H1 (cell line): ENCODE results near the gene RAPGEF1. TPM values are rescaled to one million over a fixed set of nuclear protein-coding genes. Genes with fewer than 3 reads are reported as not detected.
A peak's percentile ranks its signal among the peaks of the same experiment; 100 is the strongest.

Experiments
- CTCF ChIA-PET: fragments of 300-600 bp; sonication (Branson Sonifier 250); formaldehyde crosslinking; loops from one replicate; lab custom pipeline; 2021; ENCODE audit not compliant: partially characterized antibody; lab: Charles Lee
- POLR2A ChIA-PET: fragments of 300-600 bp; sonication (Branson Sonifier 250); formaldehyde crosslinking; loops from one replicate; lab custom pipeline; 2021; ENCODE audit warnings: inconsistent platforms; ENCODE audit not compliant: partially characterized antibody; lab: Charles Lee
- DNase-seq, 2 experiments: peaks; one replicate each; pipeline versions ENCODE4 v3.0.0 to v3.0.0-alpha.2; 2010 to 2022; ENCODE audit warnings: low spot score in 2 of 2, low read depth in 1 of 2, mixed read lengths in 1 of 2
- FAIRE-seq: peaks from 2 replicates; lab custom pipeline; 2011; peaks lifted over from hg19 to GRCh38; lab: Jason Lieb, UNC
- H2AFZ ChIP-seq: 2 replicates; pipeline ENCODE4 v1.8.1; 2012; ENCODE audit warnings: low read length, inconsistent platforms
- H2AK5ac ChIP-seq: 2 replicates; pipeline ENCODE4 v1.6.1; 2013; ENCODE audit warnings: low read depth, low read length
- H2BK120ac ChIP-seq: replicated peaks from 2 replicates; pipeline ENCODE3; 2013; ENCODE audit warnings: low read depth, low read length, inconsistent platforms
- H2BK12ac ChIP-seq: 2 replicates; pipeline ENCODE4 v1.6.1; 2013; ENCODE audit warnings: low read depth, low read length
- H2BK15ac ChIP-seq: 2 replicates; pipeline ENCODE4 v1.6.1; 2013; ENCODE audit warnings: low read length
- H2BK20ac ChIP-seq: 2 replicates; pipeline ENCODE4 v1.6.1; 2013; ENCODE audit warnings: low read length
- H2BK5ac ChIP-seq: 2 replicates; pipeline ENCODE4 v1.6.1; 2013; ENCODE audit warnings: low read depth, low read length
- H3K14ac ChIP-seq: 2 replicates; pipeline ENCODE4 v1.6.1; 2013; ENCODE audit warnings: inconsistent platforms; ENCODE audit not compliant: insufficient read length
- H3K18ac ChIP-seq: 2 replicates; pipeline ENCODE4 v1.6.1; 2013; ENCODE audit warnings: low read length; ENCODE audit errors: extremely low read depth
- H3K23ac ChIP-seq: 2 replicates; pipeline ENCODE4 v1.6.1; 2013; ENCODE audit warnings: inconsistent platforms; ENCODE audit not compliant: insufficient read length
- H3K23me2 ChIP-seq: 2 replicates; pipeline ENCODE4 v1.6.1; 2013; ENCODE audit warnings: low read depth, low read length
- H3K27ac ChIP-seq: 2 replicates; pipeline ENCODE4 v1.6.1; 2011; ENCODE audit warnings: low read depth, low read length, inconsistent platforms
- H3K27me3 ChIP-seq, 4 experiments: replicated peaks in 1 of 4; 1 replicate in 1 of 4; 2 replicates in 3 of 4; pipeline versions ENCODE4 v1.6.1 to v1.8.1; 2011 to 2013; ENCODE audit warnings: low read length in 3 of 4, mild to moderate bottlenecking in 3 of 4, inconsistent platforms in 2 of 4, mixed read lengths in 2 of 4, moderate library complexity in 1 of 4; ENCODE audit not compliant: control insufficient read depth in 3 of 4, insufficient read depth in 3 of 4; ENCODE audit errors: extremely low read depth in 1 of 4
- H3K36me3 ChIP-seq, 4 experiments: 2 replicates each; pipeline versions ENCODE4 v1.6.1 to v1.8.1; 2011 to 2013; ENCODE audit warnings: mild to moderate bottlenecking in 4 of 4, low read length in 3 of 4, moderate library complexity in 2 of 4, control low read depth in 1 of 4, inconsistent platforms in 1 of 4; ENCODE audit not compliant: insufficient read depth in 4 of 4, control insufficient read depth in 2 of 4
- H3K4ac ChIP-seq: replicated peaks from 2 replicates; pipeline ENCODE3; 2013; ENCODE audit warnings: low read length, low read depth, mixed read lengths, inconsistent platforms; ENCODE audit not compliant: insufficient read length
- H3K4me1 ChIP-seq, 4 experiments: replicated peaks in 1 of 4; 1 replicate in 1 of 4; 2 replicates in 3 of 4; pipeline versions ENCODE4 v1.6.1 to v1.8.1; 2011 to 2013; ENCODE audit warnings: low read length in 3 of 4, inconsistent platforms in 2 of 4, mixed read lengths in 1 of 4; ENCODE audit not compliant: insufficient read depth in 4 of 4, control insufficient read depth in 3 of 4
- H3K4me2 ChIP-seq, 2 experiments: 2 replicates each; pipeline versions ENCODE4 v1.6.1 to v1.8.1; 2011 to 2013; ENCODE audit warnings: low read depth in 2 of 2, low read length in 2 of 2, control low read depth in 1 of 2, inconsistent platforms in 1 of 2, mild to moderate bottlenecking in 1 of 2; ENCODE audit not compliant: insufficient read depth in 1 of 2
- H3K4me3 ChIP-seq, 4 experiments: fragments of 200-600, 300-600 bp in 1 of 4; sonication (generic), shearing (Covaris generic), sonication (Bioruptor Twin) in 1 of 4; 2 replicates each; pipeline versions ENCODE4 v1.5.1 to v1.8.1; 2011 to 2016; ENCODE audit warnings: low read length in 4 of 4, low read depth in 3 of 4, control low read depth in 2 of 4, inconsistent platforms in 2 of 4, mild to moderate bottlenecking in 2 of 4, mixed read lengths in 1 of 4, moderate library complexity in 1 of 4; ENCODE audit not compliant: insufficient read depth in 2 of 4; ENCODE audit errors: extremely low read depth in 1 of 4
- H3K56ac ChIP-seq: replicated peaks from 2 replicates; pipeline ENCODE3; 2013; ENCODE audit warnings: low read depth, mild to moderate bottlenecking, mixed read lengths, low read length, inconsistent platforms; ENCODE audit not compliant: insufficient read length
- H3K79me1 ChIP-seq: 2 replicates; pipeline ENCODE4 v1.6.1; 2013; ENCODE audit warnings: low read depth, low read length, control low read depth
- H3K79me2 ChIP-seq, 2 experiments: 2 replicates each; pipeline versions ENCODE4 v1.6.1 to v1.8.1; 2012 to 2013; ENCODE audit warnings: low read length in 2 of 2, mild to moderate bottlenecking in 2 of 2, inconsistent platforms in 1 of 2; ENCODE audit not compliant: insufficient read depth in 2 of 2, control insufficient read depth in 1 of 2
- H3K9ac ChIP-seq, 4 experiments: replicated peaks in 1 of 4; 1 replicate in 1 of 4; 2 replicates in 3 of 4; pipeline versions ENCODE4 v1.6.1 to v1.8.1; 2011 to 2013; ENCODE audit warnings: low read depth in 3 of 4, low read length in 3 of 4, control low read depth in 2 of 4, mild to moderate bottlenecking in 2 of 4, moderate library complexity in 2 of 4, inconsistent platforms in 1 of 4; ENCODE audit errors: extremely low read depth in 1 of 4
- H3K9me3 ChIP-seq, 2 experiments: 2 replicates each; pipeline versions ENCODE4 v1.6.1 to v1.8.1; 2012 to 2013; ENCODE audit warnings: mild to moderate bottlenecking in 2 of 2, moderate library complexity in 2 of 2, control low read depth in 1 of 2, inconsistent platforms in 1 of 2, low read depth in 1 of 2, low read length in 1 of 2, mixed read lengths in 1 of 2; ENCODE audit not compliant: insufficient read depth in 2 of 2
- H4K20me1 ChIP-seq, 2 experiments: replicated peaks in 1 of 2; 2 replicates each; pipeline versions ENCODE3 to v1.8.1; 2011 to 2013; ENCODE audit warnings: inconsistent platforms in 2 of 2, low read length in 2 of 2, mild to moderate bottlenecking in 1 of 2; ENCODE audit not compliant: insufficient read depth in 2 of 2, control insufficient read depth in 1 of 2
- H4K5ac ChIP-seq: 2 replicates; pipeline ENCODE4 v1.6.1; 2013; ENCODE audit warnings: low read length, low read depth, mixed read lengths, inconsistent platforms; ENCODE audit not compliant: insufficient read length
- H4K8ac ChIP-seq: 2 replicates; pipeline ENCODE4 v1.8.0; 2013; ENCODE audit warnings: mild to moderate bottlenecking, moderate library complexity, low read length, inconsistent platforms; ENCODE audit not compliant: insufficient read depth; ENCODE audit errors: extremely low read depth
- H4K91ac ChIP-seq: replicated peaks from 2 replicates; pipeline ENCODE3; 2013; ENCODE audit warnings: low read length, mixed read lengths, inconsistent platforms; ENCODE audit not compliant: insufficient read length
- ATF2 ChIP-seq: IDR thresholded peaks from 2 replicates; pipeline ENCODE4 v1.6.1; 2012; ENCODE audit warnings: low read length, inconsistent platforms
- ATF3 ChIP-seq: IDR thresholded peaks from 2 replicates; pipeline ENCODE4 v1.6.1; 2011; ENCODE audit warnings: low read depth, mild to moderate bottlenecking, low read length; ENCODE audit not compliant: insufficient read depth
- CEBPB ChIP-seq: IDR thresholded peaks from 2 replicates; pipeline ENCODE4 v1.6.1; 2012; ENCODE audit warnings: low read depth, low read length
- JUN ChIP-seq: IDR thresholded peaks from 2 replicates; pipeline ENCODE4 v1.6.1; 2011; ENCODE audit warnings: low read depth, mild to moderate bottlenecking, improper control_type of control experiment, low read length
- JUND ChIP-seq: IDR thresholded peaks from 2 replicates; pipeline ENCODE4 v1.6.1; 2011; ENCODE audit warnings: mild to moderate bottlenecking, improper control_type of control experiment, low read length
- MAFK ChIP-seq: IDR thresholded peaks from 2 replicates; pipeline ENCODE4 v1.6.1; 2012; ENCODE audit warnings: low read depth, mild to moderate bottlenecking, improper control_type of control experiment, low read length
- RFX5 ChIP-seq: IDR thresholded peaks from 2 replicates; pipeline ENCODE4 v1.6.1; 2011; ENCODE audit warnings: low read depth, low read length, improper control_type of control experiment, borderline replicate concordance
- RXRA ChIP-seq: IDR thresholded peaks from 2 replicates; pipeline ENCODE4 v1.6.1; 2011; ENCODE audit warnings: low read depth, mild to moderate bottlenecking, low read length, moderate library complexity; ENCODE audit not compliant: insufficient read depth
- WGBS, 2 experiments: shearing (Covaris generic) in 1 of 2; methylation state at CpG; one replicate each; pipeline versions ENCODE4 v1.1.6 to v1.1.7; 2013 to 2015; ENCODE audit warnings: low lambda C conversion rate in 2 of 2, mixed read lengths in 2 of 2, inconsistent platforms in 1 of 2, low coverage in 1 of 2, missing lambda C conversion rate in 1 of 2; ENCODE audit not compliant: insufficient replicate concordance in 2 of 2, insufficient coverage in 1 of 2, insufficient read length in 1 of 2; ENCODE audit errors: extremely low coverage in 1 of 2, missing lambda C conversion rate in 1 of 2; 5-methylcytosine and 5-hydroxymethylcytosine counted together
- polyA plus RNA-seq, 7 experiments: library from polyadenylated mRNA; depleted of rRNA in 3 of 7; stranded (reverse) in 5 of 7; unstranded in 2 of 7; fragments of >200 nt in 5 of 7; fragments of 200-250 nt in 2 of 7; gene quantifications; 1 replicate in 5 of 7; 2 replicates in 1 of 7; 4 replicates in 1 of 7; pipeline versions ENCODE4 v1.2.1 to v1.2.3, GENCODE V29; 2011 to 2013; ENCODE audit warnings: missing spikeins in 2 of 7, mixed read lengths in 2 of 7
- total RNA-seq: library from RNA; stranded (reverse); fragmentation: NEBNext Ultra II Directional; extraction: Animal tissue kit (Norgen Biotek cat#: 25700); gene quantifications from 2 replicates; pipeline ENCODE4 v1.2.1, GENCODE V29; 2021

RAPGEF1 gene
- total and polyA plus RNA-seq, 2 of the 8 experiments (the other 6 are each of a cell fraction or from before 2014, with no cell fraction given): 29.7 to 78.9 TPM

- Histone ChIP-seq H3K4ac (no peak overlapping the region), H4K8ac (no peak overlapping the region), H3K79me1 (no peaks in the 10 kb centered on the region), H3K27me3 (no peaks in the 10 kb centered on the region), H2BK120ac (no peak overlapping the region), H3K23me2 (no peaks in the 10 kb centered on the region), H3K27ac (no peak overlapping the region), H3K23ac (no peak overlapping the region), H4K20me1 (peaks cover 0 to 2% of the 10 kb centered on the region in 2 experiments), H3K4me2 (0 out of 4 replicates have a peak overlapping the region, but pooled peaks of 1 of the 2 experiments have one; percentile 16), H3K56ac (no peak overlapping the region), H2BK5ac (no peak overlapping the region), H3K36me3 (no peaks in the 10 kb centered on the region), H3K9me3 (peaks cover 0 to 7% of the 10 kb centered on the region in 2 experiments; a peak in 1 of 4 replicates), H4K91ac (no peak overlapping the region), H2BK12ac (no peak overlapping the region), H2AFZ (0 out of 2 replicates have a peak overlapping the region, but pooled peaks have one; percentile 18), H2BK15ac (no peak overlapping the region), H3K18ac (no peak overlapping the region), H3K4me1 (no peaks in the 10 kb centered on the region), H2BK20ac (peak overlapping the region; percentile 51; the same call in 1 of the 2 replicates), H3K9ac (no peak overlapping the region), H2AK5ac (no peak overlapping the region), H3K79me2 (no peaks in the 10 kb centered on the region), H3K14ac (no peak overlapping the region), H4K5ac (no peak overlapping the region), H3K4me3 (peak overlapping the region in 1 of 4 experiments; percentile 22; a peak in 1 of 8 replicates)
- DNase-seq (no peak), FAIRE-seq (no peak)
- 69% methylated on average over 9 of the region's 9 CpGs; no CpG with 5 or more reads in 1 of the 2 experiments for WGBS, 2 experiments
- ChIA-PET CTCF (interaction anchor here (1.1 kb wide), 1 partner anchor 149 kb away, joined by 4 read pairs; no protein-coding TSS in a partner anchor), POLR2A (no interaction called here)
- no peak for TF ChIP-seq MAFK
- peak; percentile 89 for TF ChIP-seq CEBPB
- peak; percentile 83 for TF ChIP-seq ATF2
- no peak for TF ChIP-seq RXRA
- TF ChIP-seq ATF3: 0 out of 2 replicates have a peak, but pooled peaks have one; percentile 30
- peak; percentile 90 for TF ChIP-seq JUN
- no peak for TF ChIP-seq RFX5
- TF ChIP-seq JUND: peak; percentile 95
Measured at GRCh38 chr9:131562032-131562959, 177.6 kb downstream of the RAPGEF1 start.
